NCI-H2107 (cell line): ENCODE measurements around the gene ERBIN.
"Not testable (repeated sequence)": the region's sequence is repeated elsewhere in the genome, so short reads cannot be mapped to it uniquely, and the experiment has no call there.

ENCODE experiments used
- DNase-seq: peaks from one replicate; lab custom pipeline; 2025; lab: John Stamatoyannopoulos, UW

ERBIN gene

GRCh38 chr5:65967288-65968066 is 41.1 kb downstream of the ERBIN start:
- DNase-seq: no peak

- DNase-seq: no peak
Measured at GRCh38 chr5:65969539-65970393, 43.4 kb downstream of the ERBIN start.

GRCh38 chr5:65970481-65971367 is 44.3 kb downstream of the ERBIN start:
- DNase-seq: no peak

GRCh38 chr5:65971643-65972042 is 45.3 kb downstream of the ERBIN start:
- no peak for DNase-seq

- DNase-seq: not testable (repeated sequence)
Measured at GRCh38 chr5:65972896-65973295, 46.5 kb downstream of the ERBIN start.

- DNase-seq: no peak
Measured at GRCh38 chr5:65978251-65978650, 51.9 kb downstream of the ERBIN start.

GRCh38 chr5:65981548-65981947 is 55.2 kb downstream of the ERBIN start:
- DNase-seq: no peak

GRCh38 chr5:65981969-65982619 is 55.7 kb downstream of the ERBIN start:
- DNase-seq: no peak

- DNase-seq: no peak
Measured at GRCh38 chr5:65982635-65983034, 56.3 kb downstream of the ERBIN start.

GRCh38 chr5:65984098-65984885 is 57.9 kb downstream of the ERBIN start:
- DNase-seq: no peak

- DNase-seq: no peak
Measured at GRCh38 chr5:65986050-65986451, 59.7 kb downstream of the ERBIN start.

GRCh38 chr5:65986796-65987195 is 60.4 kb downstream of the ERBIN start:
- no peak for DNase-seq

GRCh38 chr5:65987982-65988381 is 61.6 kb downstream of the ERBIN start:
- DNase-seq: no peak

GRCh38 chr5:65989158-65989557 is 62.8 kb downstream of the ERBIN start:
- no peak for DNase-seq

- DNase-seq: no peak
Measured at GRCh38 chr5:65992630-65993029, 66.3 kb downstream of the ERBIN start.

GRCh38 chr5:65994117-65994786 is 67.9 kb downstream of the ERBIN start:
- no peak for DNase-seq

GRCh38 chr5:65999061-65999723 is 72.8 kb downstream of the ERBIN start:
- DNase-seq: no peak

- no peak for DNase-seq
Measured at GRCh38 chr5:66001952-66002351, 75.6 kb downstream of the ERBIN start.

GRCh38 chr5:66002415-66002814 is 76.0 kb downstream of the ERBIN start:
- DNase-seq: no peak

GRCh38 chr5:66004216-66004615 is 77.8 kb downstream of the ERBIN start:
- no peak for DNase-seq
